Hair follicle dermal papilla cell (primary cell): ENCODE results near the gene HOXA3. TPM values are rescaled to one million over a fixed set of nuclear protein-coding genes. Genes with fewer than 3 reads are reported as not detected.

ENCODE experiments used
- total RNA-seq: library from RNA; depleted of rRNA; stranded (reverse); fragments of >200 nt; gene quantifications from 2 replicates; pipeline ENCODE4 v1.2.3, GENCODE V29; 2012

HOXA3 gene
- total RNA-seq: not detected in 2 replicates

DNA sequence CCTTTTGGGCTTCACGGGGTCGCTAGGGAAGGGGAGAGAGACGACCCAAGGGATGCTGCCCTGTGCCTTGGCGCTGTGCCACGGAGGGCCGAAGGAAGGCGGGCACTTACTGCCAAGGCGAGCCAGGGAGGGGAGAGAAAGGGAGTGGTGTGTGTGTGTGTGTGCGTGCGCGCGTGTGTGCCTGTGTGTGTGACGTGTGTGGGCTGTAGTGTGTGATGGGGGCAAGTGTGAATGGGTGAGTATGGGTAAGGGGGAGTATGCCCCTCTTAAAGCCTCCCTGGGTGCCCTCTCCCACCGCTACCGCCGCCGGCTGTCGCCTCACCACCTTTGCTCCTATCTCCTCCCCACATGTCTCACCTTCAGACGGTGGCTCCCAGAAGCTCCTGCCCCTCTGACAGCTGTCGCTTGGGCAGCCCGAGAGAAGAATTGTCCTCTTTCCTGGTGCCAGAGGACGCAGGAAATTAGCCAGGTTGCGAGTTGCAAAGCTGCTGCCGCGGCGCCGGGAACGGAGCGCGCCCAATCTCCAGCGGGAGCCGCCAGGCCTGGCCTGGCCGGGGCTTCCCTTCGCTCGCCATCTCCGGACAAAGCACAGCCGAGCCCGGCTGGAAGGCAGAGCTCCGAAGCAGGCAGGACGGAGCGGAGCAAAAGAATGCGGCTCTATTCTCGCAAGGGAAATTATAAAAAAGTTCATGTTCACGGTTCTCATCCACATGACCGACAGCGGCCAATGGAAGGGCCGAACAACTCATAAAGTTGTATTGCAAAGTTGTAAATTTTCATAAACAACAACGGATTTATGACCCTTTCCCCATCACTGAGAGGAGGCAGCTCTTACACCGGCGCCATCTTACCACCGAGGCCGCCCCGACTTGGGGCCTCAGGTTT lies at the start of gene HOXA3:
Gene HOXA3, minus strand, starts transcription at position 653 of the 885 bp plus-strand sequence. CDS start 41,943 bp downstream, outside the sequence.

GRCh38 chr7:27199849-27200760 lies 47.7 kb upstream of the HOXA3 start, which contains the start of gene HOXA13:
TSS of gene HOXA13 (minus strand) at chr7:27200091. CDS start at chr7:27200077, 14 bp downstream.

DNA sequence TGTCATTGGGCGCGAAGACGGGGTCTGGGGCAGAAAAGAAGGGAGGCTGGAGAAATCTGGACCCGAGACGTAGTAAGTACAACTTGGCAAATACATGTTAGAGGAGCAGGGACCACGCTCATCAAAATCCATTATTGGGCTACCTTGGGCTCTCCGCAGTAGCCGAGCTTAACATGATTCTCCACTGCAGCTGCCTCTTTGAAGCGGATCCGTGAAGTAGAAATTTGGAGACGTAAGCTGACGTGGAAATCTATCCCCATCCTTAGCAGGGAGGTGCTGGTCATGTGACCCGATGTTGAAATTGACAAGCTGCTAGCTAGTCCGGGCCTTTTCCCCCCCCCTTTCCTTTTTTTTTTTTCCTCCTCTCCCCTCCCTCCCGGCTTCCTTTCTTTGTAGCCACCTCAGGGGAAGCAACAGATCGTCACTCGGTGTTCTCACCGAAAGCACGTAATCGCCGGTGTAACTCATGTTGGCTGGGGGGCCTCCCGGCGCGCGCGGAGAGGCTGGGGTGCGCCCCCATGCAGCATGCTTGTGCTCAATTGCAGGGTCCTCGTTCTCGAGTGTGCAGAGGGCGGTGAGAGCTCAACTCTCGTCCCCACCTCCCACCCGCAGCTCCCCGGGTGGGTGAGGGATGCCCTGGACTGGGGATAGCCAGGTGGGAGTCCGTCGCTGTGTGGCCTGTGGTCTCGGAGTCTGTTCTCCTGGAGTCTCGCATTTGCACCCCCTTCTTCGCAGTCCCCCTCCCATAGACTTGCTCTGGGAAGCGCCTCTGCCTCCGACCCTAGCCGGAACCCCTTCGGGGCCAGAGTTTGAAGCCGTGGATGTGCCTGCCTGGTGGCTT lies 32.9 kb upstream of the HOXA3 start, which contains the start of gene HOXA11:
Gene HOXA11, minus strand, starts transcription at position 220 of the 841 bp plus-strand sequence. Its CDS starts 88 bp downstream, at position 132.

GRCh38 chr7:27173956-27174873 lies 21.8 kb upstream of the HOXA3 start, which contains the start of gene HOXA10:
TSS of gene HOXA10 (minus strand) at chr7:27174320. CDS start at chr7:27174306, 14 bp downstream.

GRCh38 chr7:27165089-27165995 lies 13.0 kb upstream of the HOXA3 start, which contains the start of gene HOXA9:
TSS of gene HOXA9 (minus strand) at chr7:27165537. CDS start at chr7:27165457, 80 bp downstream.

DNA sequence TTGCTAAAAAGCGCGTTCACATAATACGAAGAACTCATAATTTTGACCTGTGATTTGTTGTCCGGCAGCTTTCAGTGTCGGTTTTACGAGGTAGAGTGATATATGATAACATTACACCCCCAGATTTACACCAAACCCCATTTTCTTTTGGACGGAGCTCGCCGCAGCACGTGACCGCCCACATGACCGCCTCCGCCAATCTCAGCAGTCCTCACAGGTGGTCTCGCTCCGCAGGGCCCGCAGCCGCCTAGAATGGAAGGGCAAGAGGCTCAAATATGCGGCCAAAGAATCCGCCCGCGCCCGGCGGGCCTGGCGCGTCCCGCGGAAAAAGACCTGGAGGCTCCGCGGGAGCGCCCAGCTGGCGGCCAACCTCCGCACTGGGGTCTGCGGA lies 4.1 kb upstream of the HOXA3 start, which contains the start of gene HOXA7:
Gene HOXA7, minus strand, starts transcription at position 168 of the 391 bp plus-strand sequence. Its CDS starts 130 bp downstream, at position 38.

DNA sequence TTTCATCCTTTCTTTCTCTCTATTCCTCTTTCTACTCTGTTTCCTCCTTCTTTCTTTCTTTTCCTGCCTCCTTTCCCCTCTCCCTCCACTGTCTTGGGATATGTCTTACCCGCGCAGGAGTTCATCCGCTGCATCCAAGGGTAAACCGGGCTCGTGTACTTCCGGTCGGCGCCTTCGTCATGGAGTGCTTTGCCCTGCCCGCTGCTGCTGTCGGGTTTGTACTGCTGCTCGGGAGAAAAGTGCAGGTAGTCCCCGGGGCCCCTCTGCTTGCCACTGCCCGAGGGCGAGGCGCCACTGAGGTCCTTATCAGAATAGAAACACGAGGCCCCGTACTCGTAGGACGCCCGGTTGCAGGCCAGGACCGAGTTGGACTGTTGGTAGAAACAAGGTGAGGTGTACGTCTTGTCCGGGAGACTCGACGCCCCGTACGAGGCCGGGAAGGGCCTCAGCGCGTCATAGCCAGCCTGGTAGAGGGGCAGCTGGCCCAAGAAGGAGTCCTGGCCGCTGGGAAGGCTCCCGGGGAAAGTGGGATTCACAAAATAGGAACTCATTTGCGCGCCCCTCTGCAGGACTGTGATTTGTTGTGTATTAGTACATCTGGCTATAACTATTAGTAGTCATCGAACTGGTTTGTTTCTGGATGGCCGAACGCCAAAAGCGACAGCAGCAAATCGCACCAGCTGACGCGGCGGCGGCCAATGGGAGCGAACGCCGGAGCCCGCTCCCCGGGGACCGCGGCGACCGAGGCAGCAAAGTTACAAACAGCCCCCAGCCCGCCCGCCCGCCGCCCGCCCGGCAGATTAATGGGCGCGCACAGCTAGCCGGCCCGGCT lies 5.0 kb downstream of the HOXA3 start, which contains the start of gene HOXA6:
Gene HOXA6, minus strand, starts transcription at position 576 of the 832 bp plus-strand sequence. Its CDS starts 25 bp downstream, at position 551.

DNA sequence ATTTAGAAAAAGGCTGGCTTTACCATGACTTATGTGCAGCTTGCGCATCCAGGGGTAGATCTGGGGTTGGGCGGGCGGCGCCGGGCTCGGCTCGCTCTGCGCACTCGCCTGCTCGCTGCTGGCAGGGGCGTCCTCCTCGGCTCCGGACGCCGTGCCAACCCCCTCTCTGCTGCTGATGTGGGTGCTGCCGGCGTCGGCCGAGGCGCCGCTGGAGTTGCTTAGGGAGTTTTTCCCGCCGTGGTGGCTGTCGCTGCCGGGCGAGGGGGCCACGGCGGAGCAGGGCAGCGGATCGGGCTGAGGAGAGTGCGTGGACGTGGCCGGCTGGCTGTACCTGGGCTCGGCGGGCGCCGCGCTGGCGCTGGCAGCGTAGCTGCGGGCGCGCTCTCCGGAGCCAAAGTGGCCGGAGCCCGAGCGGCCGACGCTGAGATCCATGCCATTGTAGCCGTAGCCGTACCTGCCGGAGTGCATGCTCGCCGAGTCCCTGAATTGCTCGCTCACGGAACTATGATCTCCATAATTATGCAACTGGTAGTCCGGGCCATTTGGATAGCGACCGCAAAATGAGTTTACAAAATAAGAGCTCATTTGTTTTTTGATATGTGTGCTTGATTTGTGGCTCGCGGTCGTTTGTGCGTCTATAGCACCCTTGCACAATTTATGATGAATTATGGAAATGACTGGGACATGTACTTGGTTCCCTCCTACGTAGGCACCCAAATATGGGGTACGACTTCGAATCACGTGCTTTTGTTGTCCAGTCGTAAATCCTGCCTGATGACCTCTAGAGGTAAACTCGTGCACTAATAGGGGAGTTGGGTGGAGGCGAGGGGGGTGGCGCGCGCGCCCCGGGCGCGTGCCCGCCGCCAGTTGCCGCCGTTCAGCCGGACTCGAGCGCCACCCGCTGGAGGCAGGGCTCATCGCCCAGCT lies 9.1 kb downstream of the HOXA3 start, which contains the start of gene HOXA5:
Gene HOXA5, minus strand, starts transcription at position 659 of the 927 bp plus-strand sequence. Its CDS starts 74 bp downstream, at position 585.

DNA sequence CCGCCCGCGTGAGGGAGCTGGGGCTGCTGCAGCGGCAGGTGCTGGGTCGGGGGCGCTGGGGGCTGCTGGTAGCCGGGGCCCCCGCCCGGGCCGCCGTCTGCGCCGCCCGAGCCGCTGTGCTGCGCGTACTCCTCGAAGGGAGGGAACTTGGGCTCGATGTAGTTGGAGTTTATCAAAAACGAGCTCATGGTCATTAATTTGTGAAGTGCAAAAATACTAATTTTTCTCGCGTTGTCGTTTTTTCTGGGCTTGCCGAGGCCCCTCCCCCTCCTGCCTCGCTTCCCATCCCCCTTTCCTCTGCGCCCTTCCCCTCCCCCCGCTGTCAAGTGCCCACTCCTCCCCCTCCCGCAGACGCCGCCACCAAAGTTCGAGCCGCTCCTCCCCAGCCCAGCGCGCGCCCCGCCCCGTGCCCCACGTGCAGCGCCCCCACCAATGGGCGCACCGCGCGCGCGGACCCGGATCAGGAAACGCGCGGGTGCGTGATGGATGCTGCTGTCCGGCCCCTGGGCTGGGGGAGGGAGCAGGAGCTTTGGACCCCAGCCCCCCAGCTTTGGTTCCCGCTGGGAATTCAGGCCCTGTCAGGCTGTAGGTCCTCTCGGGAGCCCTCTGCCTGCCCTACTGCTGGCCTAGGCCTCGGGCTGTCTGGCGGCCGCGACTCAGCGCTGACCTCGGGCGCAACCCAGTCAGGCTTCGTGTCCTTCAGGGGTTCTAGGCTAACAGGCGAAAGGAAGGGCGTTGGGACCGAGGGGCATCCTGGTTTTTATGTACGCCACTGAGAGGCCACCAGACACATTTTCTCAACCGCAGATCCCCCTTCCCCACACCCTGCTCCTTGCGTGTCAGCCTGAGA lies 21.6 kb downstream of the HOXA3 start, which contains the start of gene HOXA4:
Gene HOXA4, minus strand, starts transcription at position 218 of the 850 bp plus-strand sequence. Its CDS starts 24 bp downstream, at position 194.

DNA sequence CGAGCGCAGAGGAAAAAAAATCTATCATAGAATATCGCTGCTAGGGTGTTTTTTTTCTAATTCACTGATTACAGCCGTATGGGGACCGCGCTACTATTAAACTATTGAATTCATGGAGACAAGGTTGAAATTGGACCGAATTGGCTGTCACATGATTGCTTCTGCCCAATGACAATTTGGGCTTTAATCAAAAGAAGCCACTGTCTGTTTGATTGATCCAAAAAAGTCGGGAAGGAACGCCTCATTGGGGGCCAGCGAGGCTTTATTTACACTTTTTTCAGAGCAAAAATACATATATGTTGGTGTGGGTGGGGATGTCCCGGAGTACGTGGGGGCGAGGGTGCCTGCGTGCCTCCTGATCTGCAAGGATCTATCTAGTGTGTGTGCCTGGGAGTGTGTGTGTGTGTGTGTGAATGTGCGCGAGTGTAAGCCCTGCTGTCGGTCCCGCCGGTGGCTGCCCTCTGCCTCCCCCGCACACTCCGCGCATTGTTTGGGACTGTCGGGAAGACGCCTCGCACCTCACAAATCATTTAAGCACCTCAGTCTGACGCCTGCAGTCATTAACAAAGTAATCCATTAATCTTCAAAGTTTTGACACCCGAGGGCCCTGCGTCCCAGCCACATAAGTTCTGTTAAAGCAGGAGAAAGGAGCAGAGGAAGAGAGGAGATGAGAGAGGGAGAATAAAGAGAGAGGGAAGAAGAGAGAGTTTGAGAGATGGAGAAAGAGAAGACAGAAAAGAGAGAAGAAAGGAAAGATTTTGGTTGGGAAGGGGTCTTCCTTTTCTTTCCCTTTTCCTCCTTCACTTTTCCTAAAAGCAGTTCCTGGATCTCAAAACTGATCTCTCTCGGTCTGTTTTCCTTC lies 49.6 kb downstream of the HOXA3 start, which contains the start of gene HOXA2:
Gene HOXA2, minus strand, starts transcription at position 103 of the 862 bp plus-strand sequence. CDS start 183 bp downstream, outside the sequence.

DNA sequence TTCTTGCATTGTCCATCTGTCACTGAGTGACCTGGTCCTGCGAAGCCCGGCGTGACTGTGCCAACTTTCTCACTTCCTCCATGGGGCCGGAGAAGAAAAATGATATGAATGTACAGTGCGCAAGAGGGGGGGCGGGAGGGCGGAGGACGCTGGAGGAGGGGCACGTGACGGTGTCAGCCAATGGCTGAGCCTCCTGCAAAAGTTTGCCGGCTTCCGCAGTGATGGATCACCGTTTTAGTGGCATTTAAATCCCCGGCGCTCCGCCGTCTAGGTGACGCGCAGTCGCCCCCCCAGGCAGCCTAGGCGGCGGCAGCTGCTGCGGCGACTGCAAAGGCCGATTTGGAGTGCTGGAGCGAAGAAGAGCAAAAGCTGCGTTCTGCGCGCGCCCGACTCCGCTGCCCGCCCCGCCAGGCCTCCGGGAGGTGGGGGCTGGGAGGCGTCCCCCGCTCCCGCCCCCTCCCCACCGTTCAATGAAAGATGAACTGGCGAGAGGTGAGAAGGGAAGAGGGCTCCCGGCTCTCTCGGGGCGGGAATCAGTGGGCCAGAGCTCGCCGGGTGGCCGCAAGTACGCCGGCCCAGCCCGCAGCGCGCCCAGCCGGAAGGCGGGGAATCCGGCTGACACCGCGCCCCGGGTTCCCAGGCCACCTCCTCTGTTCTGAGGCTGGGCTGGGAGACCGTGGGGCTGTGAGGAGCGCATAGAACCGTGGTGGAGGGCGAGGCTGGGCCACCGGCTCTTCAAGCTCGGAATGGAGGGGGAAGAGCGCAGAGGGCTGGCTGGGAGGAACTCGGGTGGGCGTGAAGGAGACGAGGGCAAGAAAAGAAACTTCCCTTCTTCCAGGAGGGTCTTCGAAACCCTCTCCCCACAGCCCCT lies 56.3 kb downstream of the HOXA3 start, which contains the start of gene HOXA1:
Gene HOXA1, minus strand, starts transcription at position 104 of the 871 bp plus-strand sequence. Its CDS starts 88 bp downstream, at position 16.

